AML-193 (cell line): ENCODE data around the gene VEGFA.

ENCODE experiments used
- DNase-seq, 2 experiments: peaks; one replicate each; lab custom pipeline; 2025; lab: John Stamatoyannopoulos, UW

Gene VEGFA

DNA sequence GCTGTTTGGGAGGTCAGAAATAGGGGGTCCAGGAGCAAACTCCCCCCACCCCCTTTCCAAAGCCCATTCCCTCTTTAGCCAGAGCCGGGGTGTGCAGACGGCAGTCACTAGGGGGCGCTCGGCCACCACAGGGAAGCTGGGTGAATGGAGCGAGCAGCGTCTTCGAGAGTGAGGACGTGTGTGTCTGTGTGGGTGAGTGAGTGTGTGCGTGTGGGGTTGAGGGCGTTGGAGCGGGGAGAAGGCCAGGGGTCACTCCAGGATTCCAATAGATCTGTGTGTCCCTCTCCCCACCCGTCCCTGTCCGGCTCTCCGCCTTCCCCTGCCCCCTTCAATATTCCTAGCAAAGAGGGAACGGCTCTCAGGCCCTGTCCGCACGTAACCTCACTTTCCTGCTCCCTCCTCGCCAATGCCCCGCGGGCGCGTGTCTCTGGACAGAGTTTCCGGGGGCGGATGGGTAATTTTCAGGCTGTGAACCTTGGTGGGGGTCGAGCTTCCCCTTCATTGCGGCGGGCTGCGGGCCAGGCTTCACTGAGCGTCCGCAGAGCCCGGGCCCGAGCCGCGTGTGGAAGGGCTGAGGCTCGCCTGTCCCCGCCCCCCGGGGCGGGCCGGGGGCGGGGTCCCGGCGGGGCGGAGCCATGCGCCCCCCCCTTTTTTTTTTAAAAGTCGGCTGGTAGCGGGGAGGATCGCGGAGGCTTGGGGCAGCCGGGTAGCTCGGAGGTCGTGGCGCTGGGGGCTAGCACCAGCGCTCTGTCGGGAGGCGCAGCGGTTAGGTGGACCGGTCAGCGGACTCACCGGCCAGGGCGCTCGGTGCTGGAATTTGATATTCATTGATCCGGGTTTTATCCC lies at the start of gene VEGFA:
Gene VEGFA, plus strand, starts transcription at position 686 of the 846 bp plus-strand sequence.
- DNase-seq, result peak; percentile 83 to 86

DNA sequence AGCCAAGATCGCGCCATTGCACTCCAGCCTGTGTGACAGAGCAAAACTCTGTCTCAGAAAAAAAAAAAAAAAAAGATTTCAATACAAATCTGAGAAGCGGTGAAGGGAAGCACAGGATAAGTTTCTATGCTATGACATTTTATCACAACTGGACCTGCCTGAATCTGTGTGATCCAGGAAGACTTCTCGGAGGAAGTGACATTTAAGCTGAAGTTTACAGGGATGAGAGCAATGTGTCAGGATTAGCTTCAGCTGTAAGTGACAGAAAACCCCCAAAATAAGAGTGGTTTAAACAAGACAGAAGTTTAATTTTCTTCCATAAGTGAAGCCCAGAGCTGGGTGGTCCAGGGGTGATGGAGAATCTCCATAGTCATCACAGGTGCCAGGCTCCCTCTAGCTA lies 49.0 kb upstream of the VEGFA start:
- no peak for DNase-seq

DNA sequence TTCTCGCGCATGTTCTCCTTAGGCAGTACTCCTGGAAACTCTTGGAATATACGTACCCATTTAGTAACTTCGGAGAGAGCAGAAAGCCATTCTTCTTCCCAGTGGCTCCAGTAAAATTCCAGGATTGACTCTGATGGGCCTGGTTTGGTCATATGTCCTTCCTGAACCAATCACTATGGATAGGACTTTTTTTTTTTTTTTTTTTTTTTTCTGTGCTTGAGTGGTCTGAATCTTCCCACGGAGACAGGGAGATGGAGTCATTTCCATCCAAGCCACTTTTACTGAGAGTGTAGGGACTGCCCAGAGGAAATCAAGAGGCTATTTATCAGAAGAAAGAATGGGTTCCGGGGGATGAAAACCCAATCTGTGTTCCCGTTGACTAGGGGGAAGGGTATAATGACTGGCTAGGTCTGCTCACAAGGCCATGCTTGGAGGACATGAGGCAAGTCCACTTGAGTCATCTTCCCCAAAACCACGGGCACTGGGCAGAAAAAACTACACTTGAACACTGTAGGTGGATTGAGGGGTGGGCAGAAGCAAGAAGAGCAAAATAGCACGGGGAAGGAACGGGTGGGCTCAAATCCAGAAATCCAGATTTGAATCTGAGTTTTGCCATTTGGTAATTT lies 47.0 kb upstream of the VEGFA start:
- peak; percentile 31 to 39 for DNase-seq

DNA sequence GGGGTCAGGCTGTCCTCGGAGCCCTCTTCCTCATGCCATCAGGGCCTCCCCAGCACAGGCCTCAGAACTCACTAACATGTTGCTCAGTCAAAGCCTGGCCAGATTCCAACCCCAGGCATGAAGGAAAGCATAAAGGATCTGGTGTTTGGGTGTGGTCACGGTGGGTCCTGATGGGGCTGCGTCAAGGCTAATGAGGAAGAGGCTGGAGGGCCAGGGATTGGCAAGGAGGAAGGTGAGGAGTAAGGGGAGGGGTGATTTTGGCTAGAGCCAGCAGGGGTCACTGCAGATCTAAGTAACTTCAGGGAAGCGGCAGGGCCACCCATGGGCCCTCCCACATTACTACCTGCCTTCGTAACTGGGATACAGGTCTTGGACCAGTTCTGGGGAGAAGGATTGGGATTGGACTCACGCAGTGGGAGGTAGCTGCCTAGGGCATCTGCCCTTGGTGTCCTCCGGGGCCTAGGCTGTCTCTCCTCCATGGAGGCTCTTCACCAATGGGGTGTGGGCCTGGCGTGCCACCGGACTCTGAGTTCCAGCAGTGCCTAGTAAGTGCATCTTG lies 46.2 kb upstream of the VEGFA start:
- DNase-seq, result peak; percentile 74 to 82

DNA sequence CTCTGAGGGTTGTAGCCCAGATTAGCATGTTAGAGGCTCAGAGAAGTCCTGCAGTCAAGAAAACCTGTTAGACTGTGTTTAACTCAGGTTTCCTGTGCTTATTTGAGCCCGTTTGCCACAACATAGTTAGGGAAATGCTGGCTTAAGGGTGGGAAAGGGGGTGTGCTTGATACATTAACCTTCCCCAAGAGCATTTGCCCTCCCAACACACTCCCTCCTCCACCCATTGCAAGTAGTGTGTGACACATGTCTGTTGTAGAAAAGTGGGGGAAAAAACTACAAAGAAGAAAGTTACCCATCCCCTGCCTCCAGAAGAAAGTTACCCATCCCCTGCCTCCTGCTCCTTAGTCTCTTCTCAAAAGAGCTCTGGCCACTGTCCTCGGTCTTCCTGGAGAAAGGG lies 45.7 kb upstream of the VEGFA start:
- no peak for DNase-seq

DNA sequence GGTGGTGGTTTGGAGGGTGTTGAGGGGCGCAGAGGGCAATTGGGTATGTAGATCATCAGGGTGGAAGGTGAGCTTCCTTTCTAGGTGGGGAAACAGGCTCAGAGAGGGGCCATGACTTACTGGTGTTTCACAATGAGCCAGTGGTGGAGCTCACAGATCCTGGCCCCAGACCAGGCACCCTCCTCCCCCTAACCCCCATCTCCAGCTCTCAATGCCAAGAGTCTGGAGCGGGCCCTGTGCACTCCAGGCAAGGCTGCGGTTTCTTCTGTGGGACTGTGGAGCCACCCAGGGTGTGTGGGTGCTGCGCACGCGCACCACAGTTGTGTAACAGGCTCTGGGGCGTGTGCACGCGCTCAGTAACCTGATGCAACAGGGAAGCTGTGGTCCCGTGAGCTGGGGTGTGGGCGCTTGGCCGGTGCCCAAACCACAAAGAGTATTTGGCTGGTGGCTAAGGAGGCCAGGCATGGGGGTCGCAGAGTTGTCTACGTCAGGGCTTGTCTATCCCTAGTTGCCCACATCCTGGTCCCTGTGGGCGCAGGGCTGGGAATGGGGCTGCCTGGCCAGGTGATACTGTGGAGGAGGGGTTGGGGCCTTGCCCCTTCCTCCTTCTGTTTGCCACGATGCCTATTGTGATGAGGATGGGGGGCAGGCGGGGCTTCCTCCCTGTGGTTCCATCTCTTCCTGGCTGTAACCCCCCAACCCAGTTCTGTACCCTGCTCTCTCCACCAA lies 44.9 kb upstream of the VEGFA start:
- peak; percentile 99 for DNase-seq

DNA sequence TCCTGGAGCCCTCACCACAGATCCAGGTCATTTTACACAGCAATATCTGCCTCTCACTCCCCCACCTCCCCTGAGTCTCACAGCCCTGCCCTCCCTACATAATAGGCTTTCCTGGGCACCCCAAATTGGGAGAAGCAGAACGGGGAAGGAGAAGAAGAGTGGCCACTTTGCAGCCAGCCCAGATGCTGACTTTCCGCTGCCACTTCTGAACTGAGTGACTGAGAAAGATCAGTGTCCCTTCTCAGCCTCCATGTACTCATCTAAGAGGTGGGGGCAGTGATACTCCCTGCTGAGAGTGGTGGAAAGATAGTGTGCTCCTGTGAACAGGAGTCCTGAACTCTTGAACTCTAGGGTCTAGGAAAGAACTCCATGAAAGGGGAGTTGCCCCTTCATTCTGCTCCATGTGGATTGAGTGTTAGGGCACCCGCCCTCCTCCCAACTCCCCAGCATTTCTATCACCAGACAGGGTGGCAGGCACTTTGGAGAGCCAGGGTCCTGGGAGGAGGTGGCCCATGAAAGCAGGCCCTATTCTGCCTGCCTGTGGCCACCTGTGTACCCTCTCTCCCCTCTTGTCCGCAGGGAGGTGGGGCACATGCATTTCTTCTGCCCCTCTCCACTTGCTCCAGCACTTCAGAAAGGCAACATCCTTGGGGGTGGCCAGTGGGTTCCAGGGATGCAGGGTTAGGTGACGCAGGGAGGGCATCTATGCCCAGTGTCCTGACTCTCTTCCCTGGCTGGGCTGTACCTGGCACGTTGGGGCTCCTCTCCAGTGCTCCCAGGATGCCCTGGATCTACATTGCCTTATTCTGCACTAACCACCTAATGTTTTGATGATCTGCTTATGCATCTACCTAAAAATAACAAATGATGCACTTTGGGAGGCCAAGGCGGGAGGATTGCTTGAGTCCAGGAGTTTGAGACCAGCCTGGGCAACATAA lies 44.1 kb upstream of the VEGFA start:
- DNase-seq, result peak in 1 of 2 experiments; percentile 23

DNA sequence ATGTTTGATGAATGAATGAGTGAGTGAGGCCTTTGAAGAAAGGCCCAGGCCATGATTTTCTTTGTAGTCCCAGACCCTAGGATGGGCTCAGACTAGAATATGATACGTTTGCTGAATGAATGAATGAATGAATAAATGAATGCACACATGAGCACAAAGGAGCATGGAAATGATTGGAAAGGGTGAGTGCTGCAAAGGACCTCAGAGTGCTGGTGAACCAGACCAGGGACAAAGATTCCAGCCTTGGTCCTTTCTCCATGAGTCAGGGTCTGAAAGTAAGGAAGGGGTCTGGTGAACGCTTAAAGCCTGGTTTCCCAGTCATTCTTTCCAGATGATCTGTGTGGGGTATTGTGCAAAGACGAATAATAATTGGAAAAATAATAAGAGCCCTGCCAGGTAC lies 42.4 kb upstream of the VEGFA start:
- no peak for DNase-seq

DNA sequence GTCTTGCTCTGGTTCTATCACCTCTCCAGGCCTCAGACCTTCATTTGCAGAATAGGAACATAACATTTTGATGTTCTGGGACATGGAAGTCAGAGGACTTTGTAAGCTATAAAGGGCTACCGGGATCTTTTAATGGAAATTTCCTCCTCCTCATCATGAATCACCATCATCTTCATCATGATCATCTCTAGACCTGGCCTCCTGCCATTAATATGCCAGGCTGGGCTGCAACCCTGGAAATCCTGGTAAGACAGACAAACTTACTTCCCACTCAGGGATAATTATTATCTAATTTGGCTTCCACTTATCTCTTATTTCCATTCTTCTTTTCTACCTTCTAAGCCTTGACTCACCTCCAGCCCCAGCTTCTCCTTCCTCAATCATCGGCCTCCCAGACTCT lies 41.4 kb upstream of the VEGFA start:
- DNase-seq, result no peak

DNA sequence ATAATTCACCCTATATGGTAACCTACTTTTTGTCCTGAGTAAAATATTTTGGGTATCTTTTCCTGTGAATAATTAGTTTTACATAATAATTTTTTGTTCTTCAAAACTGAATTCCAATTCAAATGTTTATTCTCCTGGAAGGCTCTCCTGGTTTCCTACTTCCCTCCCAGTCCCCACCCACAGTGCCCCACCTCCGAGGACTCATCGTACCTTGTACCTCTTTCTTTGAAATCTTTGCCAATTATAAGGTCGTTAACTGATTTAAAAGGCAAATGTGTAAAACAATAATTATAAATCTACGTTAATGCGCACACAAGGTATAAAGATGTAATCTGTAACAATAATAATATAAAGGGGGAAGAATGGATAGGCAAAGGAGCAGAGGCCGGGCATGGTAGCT lies 40.5 kb upstream of the VEGFA start:
- no peak for DNase-seq

DNA sequence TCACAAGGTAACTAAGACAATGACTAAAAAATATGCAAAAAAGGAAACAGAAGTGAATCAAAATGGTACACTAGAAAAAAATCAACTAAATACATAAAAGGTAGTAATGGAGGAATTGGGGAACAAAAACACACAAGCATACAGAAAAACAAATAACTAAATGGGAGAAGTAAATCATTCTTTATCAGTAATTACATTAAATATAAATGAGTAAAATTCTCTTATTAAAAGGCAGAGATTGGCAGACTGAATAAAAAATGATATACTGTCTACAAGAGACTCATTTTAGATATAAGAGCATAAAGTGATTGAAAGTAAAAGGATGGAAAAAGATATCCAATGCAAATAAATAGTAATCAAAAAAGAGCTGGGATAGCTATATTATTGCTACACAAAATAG lies 39.4 kb upstream of the VEGFA start:
- DNase-seq, result no peak

DNA sequence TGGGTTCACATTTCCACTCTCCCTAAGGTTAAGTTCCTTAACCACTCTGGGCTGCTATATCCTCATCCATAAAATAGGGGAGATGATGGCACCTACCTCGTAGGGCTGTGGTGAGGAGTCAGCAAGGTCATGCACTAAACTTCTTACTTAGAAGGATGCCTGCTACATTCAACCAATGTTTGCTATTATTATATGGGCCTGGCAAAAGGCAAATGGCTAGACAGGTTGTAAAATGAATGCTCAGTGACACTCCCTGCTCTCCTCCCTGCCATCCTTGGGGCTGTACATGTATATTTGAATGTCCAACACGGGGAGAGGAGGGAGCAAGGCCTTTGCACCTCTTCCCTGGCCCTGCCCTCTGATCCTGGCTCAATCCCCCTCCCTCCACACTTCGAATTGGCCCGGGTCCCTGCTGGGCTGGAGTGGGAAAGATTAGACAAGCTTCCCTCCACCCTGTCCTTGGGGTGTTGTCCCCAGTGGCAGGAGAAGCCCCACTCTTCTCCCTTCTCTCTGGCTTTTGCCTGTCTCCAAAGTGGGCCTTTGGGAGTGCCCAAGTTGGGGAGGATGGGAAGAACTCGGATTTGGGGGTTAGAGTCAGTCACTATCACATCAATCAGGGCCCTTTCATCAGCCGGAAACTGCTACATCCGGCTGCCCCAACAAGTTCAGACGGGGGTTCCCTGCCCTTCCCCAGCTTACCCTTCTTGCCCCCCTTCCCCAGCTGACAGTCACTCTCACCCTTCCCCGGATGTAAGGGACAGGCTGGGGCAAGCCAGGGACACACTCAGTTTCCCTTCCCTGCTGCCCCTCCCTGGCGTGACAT lies 36.3 kb upstream of the VEGFA start:
- DNase-seq, result no peak

DNA sequence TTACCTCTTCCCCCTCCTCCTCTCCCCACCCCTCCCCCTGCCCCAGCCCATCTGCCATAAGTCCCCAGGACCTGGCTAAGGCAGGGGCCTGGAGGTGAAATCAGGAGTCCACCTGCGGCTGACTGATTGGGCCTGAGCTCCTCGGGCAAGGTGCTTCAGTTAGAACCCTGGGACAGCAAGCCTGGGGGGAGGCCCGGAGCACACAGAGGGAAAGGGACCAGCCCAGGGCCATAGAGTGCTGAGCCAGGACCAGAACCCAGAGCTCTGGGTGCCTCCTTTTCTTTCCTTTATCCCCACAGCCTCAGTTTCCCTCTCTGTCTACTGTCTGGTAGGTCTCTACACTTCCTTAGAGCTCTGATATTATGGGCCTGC lies 35.7 kb upstream of the VEGFA start:
- DNase-seq, result no peak

DNA sequence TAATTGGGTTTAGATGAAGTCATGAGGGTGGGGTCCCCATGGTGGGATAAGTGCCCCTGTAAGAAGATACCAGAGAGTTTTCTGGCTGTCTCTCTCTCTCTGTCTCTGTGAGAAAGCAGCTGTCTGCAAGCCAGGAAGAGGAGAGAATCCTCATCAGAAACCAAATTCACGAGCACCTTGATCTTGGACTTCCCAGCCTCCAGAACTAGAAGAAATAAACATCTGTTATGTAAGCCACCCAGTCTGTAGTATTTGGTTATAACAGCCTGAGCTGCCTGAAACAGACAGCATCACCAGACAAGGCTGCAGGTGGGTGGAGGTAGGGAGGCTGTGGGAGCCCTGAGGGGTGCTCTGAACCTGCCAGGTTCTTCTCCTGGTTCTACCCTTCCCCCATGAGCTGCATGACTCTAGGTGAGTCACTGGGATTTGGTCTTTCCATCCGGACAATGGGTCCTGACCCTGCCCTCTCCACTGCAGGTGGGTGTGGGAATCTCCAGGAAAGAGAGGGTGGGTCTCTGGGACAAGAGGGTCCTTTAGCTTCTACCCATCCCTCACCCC lies 34.3 kb upstream of the VEGFA start:
- DNase-seq, result no peak

DNA sequence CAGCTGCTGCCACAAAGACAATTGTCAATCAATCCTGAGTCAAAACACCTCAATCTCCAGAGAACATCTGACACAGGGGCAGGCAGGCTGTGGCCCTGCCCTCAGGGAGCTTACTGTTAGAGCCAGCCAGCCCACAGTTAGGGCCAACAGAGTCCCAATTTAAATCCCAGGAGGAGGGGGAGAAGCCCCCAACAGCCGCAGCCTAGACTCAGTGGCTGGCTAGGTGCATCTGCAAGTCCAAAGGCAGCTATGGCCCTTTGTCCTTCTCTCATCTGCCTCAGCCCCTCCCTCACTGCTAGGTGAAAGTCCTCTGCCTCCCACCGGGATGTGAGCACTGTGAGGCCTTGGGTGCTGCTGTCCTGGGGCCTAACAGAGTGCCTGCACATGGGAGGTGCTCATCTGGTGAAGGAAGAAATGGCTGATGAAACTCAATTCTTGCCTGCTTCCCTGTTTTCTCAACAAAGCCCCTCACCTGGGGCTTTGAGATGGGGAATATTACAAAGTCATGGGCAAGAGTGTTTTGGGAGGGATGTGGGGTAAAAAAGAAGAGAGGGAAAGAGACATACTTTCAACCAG lies 33.7 kb upstream of the VEGFA start:
- DNase-seq, result no peak

DNA sequence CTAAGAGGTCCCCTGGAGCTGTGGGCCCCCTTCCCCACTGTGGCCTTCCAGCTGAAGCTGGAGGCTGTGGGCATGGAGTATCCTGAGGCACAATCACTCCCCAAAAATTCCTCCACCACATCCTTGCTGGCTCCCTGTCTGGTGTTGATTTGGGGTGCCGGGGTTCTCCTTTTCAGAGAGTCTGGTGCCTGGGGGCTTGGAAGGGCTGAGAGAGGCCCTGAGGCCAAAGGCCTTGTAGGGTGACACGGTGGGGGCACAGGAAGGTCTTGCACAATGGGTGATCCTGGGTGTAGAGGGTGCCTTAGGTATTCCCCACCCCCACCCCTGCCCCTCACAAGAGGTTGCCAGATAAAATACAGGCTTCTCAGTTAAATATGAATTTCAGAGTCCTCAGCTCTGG lies 33.2 kb upstream of the VEGFA start:
- no peak for DNase-seq

DNA sequence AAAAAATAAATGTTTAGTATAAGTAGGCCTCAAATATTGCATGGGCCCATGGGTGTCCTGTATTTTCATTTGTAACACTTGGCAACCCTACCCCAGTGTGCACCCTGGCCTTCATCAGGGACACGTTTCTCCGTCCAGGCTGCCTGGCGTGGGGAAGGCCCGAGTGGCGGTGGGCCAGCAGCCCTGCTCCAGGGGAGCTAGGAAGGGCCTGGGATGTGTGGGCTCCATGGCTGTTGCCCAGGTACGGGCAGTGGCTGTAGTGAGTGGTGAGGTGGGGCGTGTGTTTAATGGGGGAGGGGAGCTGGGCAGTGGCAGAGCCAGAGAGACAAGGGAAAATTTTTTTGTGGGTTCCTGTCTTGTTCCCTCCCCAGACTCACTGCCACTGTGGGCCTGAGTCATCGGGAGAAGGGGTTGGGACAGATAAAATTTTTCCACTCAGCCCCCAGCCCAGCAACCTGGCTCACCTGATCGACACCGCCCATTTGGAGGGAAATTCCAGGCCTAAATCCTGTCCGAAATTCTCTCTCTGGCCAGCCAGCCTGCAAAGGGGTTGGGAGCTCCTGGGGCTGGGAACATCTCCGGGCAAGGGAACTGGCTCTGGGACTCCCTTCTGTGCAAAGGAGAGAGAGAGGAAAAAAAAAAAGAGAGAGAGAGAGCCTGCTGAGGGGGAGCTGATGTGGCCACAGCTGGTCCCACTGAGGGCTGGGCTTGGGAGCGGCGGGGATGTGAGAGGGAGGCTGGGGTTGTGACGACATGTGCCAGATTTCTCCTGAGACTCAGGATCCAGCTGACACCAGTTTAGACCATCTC lies 32.5 kb upstream of the VEGFA start:
- DNase-seq, result no peak

DNA sequence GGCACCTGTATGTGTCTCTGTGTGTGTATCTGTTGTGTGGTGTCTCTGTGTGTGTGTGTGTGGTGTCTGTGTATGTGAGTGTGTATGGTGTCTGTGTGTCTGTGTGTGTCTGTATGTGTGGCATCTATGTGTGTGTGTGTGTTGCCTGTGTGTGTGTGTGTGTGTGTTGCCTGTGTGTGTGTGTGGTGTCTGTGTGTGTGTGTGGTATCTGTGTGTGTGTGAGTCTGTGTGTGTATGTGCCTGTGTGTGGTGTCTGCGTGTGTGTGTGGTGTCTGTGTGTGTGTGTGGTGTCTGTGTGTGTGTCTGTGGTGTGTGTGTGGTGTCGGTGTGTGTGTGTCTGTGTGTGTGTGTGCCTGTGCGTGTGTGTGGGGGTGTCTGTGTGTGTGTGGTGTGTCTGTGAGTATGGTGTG lies 31.7 kb upstream of the VEGFA start:
- DNase-seq, result no peak
